CD4-positive, alpha-beta T cell treated with Interleukin-6 for 4 hours (primary cell): ENCODE measurements around the gene RGS11.

ENCODE experiments used
- DNase-seq: peaks from one replicate; pipeline ENCODE4 v3.0.0-alpha.2; 2020; ENCODE audit warnings: mixed read lengths

RGS11 gene

GRCh38 chr16:296276-296675 lies 20.5 kb upstream of the RGS11 start:
- no peak for DNase-seq

GRCh38 chr16:293043-293775 lies 17.5 kb upstream of the RGS11 start:
- DNase-seq: no peak

GRCh38 chr16:291539-291938 lies 15.8 kb upstream of the RGS11 start:
- DNase-seq: no peak

DNA sequence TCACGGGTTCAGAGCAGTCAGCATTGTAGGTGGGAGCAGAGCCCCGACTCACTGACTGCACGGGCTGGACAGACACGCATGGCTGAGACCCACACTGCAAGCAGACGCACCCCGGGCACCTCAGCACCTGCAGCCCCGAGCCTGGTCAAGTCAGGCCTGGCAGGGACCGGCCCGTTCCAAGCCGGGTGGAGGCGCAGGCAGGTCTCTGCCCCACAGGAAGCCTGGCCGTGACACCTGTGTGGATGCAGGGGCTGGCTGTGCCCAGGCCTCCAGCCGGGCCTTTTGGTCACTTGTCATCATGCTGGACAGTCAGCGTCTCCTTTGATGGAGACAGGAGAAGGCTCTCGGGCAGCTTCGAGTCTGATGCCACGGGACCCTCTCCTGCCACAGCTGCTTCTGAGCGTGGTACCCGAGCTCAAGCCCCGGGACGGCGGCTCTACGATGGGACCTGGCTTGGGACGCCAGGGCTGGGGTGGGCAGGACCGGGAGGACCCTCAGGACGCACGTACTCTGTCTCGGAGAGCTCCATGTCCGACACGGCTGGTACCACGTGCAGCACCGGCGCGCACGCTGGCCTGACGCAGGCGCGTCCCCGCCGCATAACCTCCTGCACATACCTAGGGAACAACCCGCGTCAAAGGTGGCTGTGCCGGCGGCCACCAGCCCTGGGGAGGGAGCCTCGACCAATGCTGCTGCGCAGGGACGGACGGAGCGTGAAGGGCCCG lies 15.1 kb upstream of the RGS11 start:
- DNase-seq: no peak

DNA sequence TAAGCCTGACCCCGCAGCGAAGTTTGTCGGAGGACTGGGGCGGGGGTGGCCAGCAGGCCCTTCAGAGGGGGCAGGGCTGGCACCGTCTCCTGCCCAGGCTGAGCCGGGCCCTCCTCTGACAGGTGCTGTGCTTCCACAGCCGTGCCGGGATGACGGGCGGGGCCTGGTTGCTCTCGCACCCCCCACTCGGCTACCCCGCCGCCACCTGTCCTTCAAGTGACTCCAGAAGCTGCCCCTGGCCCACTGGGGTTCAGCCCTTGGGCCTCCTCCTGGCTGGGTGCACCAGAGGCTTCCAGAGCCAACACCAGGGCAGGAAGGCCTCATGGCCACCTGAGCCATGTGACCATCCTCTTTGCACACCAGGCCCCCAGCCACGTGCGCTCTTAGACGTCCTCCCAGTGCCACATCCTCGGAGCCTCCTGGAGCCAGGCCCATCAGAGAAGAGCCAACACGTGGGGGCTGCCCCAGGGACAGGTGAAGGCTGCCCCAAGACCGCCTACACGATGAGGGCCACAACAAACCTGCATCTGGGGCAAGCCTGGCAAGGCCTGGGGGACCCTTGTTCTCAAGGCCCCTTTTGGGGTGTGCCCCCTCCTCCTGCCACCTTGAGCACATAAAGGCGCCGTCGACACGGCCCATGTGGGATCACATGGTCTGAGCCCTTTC lies 14.4 kb upstream of the RGS11 start:
- no peak for DNase-seq

DNA sequence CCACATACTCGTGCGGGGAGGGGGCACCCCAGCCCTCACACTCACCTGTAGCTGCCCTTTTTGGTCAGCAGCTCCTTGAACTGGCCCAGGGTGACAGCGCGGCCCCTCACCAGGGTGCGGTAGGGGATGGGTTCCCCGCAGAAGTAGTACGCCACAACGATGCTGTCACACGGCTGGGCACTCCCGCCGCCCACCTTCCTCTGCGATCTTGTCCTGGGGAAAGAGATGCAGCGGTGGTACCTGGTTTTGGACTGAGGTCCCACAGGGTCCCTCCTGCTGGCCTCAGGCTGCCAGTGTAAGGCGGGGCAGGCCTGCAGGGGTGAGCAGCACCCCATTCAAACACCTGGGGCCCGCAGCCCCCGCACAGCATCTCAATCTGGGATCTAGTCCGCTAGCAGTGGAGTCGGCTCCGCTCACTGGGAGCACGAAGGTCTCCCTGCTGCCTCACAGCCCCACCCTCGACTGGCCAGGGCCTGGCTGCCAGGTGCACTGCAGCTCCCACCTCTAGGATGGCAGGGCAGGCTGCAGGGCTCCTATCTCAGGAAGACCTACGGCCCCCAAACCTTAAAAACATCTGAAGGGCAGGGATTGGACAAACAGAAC lies 13.8 kb upstream of the RGS11 start:
- DNase-seq: no peak

GRCh38 chr16:287981-288920 lies 12.5 kb upstream of the RGS11 start:
- DNase-seq: no peak

DNA sequence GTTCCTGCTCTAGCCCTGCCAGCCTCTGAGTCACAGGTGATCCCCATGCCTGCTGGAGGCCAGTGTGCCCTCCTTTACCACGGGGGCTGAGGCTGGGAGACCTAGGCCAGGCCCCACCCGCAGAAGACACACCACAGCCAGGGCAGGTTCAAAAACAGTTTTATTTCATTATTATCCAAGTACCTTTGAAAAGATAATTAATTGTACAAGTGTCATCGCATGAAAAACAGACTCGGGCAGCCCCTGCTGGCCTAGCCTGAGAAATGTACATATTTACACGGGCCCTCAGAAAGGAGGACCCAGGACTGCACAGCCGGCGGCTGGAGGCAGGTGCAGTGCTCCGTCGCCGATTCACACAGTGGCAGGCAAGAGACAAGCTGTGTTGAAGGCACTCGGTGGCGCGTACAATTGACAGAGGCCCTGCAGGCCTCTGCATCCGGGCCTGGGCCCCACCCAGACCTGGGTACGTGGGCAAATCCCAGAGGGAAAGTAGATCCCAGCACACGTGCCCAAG lies 11.6 kb upstream of the RGS11 start:
- no peak for DNase-seq

- DNase-seq: no peak
Measured at GRCh38 chr16:286491-287297, 10.9 kb upstream of the RGS11 start.

DNA sequence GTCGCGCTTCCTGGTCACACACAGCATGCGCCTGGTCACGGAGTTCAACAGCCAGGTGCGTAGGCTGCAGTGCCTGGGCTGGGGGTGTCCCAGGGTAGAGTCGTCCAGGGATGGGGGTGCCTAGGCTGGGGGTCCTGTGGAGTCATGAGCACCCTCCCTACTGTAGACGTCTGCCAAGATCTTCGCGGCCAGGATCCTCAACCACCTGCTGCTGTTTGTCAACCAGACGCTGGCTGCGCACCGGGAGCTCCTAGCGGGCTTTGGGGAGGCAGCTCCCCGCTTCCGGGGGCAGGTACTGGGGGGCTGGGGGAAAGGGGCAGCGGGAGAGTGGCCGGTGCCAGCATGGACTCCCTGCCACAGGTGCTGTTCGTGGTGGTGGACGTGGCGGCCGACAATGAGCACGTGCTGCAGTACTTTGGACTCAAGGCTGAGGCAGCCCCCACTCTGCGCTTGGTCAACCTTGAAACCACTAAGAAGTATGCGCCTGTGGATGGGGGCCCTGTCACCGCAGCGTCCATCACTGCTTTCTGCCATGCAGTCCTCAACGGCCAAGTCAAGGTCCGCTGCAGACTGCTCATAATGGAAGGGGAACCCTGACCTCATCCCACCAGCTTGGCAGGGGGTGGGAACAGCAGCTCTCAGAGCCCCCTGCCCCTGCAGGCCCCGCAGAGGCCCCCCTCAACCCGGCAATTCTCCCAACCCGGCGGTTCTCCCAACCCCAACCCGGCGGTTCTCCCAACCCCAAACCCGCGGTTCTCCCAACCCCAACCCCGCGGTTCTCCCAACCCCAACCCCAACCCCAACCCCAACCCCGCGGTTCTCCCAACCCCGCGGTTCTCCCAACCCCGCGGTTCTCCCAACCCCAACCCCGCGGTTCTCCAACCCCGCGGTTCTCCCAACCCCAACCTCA lies 9.7 kb upstream of the RGS11 start:
- DNase-seq: no peak

- DNase-seq: no peak
Measured at GRCh38 chr16:284204-285120, 8.7 kb upstream of the RGS11 start.

DNA sequence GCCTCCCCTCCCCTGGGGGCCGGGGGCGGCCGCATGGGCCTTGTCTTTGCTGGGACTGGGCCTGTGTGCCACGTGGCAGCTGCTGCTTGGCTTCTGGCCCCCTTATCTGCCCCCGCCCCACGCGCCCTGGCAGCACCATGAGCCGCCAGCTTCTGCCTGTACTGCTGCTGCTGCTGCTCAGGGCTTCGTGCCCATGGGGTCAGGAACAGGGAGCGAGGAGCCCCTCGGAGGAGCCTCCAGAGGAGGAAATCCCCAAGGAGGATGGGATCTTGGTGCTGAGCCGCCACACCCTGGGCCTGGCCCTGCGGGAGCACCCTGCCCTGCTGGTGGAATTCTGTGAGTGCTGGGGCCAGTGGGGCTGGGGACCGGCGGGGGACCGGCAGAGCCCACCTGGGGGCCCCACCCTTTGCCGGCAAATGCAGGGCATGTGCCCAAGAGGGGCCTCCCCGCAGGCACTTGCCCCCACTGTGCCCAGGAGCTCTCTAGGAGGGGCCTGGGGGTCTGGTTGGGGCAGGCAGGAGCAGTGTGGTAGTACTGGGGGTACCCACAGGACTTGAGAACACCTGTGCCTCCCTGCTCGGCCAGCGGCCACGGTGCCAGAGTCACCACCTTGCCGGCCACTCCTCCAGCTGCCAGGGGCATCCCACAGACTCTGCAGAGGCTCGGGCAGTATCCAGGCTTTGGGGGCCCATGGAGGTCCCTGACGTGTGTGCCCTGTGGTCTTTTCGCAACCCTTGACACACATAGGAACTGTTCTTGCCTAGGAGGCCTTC lies 7.5 kb upstream of the RGS11 start, which contains the start of gene PDIA2:
TSS of gene PDIA2 (plus strand) at position 132 of the 773 bp plus-strand sequence. CDS start at position 138, 6 bp downstream.
- no peak for DNase-seq

DNA sequence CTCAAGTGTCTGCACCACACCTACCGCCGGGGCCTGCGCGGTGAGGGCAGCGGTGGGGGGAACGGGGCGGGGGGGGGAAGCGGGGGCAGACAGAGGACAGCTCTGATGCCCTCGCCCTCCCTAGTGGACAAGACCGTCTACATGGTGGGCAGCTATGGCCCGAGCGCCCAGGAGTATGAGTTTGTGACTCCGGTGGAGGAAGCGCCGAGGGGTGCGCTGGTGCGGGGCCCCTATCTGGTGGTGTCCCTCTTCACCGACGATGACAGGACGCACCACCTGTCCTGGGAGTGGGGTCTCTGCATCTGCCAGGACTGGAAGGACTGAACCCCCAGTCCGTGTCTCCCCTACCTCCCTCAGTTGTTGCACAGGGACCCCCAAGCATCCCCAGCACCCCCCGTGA lies 6.7 kb upstream of the RGS11 start:
- DNase-seq: no peak

- DNase-seq: no peak
Measured at GRCh38 chr16:281660-282255, 6.0 kb upstream of the RGS11 start.

DNA sequence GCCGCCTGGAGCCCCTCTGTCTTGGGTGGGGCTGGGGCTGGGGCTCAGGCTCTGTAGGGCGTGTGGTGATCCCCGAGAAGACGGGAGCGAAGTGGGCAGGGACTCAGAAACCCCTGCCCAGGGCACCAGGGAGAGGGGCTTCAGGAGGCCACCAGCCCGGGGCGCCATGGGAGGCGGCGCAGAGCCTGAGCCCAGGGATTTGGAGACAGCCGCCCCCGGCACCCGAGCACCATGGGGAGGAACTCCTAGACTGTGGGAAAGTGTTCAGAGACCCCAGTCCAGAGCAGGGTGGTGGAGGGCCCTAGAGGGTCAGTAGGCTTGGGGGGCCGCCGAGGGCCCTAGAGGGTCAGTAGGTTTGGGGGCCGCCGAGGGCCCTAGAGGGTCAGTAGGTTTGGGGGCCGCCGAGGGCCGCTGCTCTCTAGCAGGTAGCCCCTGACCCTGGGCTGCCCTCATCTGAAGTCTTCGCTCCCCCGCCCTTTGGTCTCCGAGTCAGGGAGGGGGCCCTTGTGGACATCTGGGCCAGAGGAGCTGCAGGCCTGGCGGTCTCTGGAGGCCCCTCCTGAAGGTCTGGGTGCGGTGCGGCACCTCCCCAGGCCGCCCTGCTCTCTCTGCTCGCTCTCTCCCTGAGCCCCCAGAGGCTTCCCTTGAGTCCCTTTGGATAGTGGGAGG lies 5.4 kb upstream of the RGS11 start:
- no peak for DNase-seq

DNA sequence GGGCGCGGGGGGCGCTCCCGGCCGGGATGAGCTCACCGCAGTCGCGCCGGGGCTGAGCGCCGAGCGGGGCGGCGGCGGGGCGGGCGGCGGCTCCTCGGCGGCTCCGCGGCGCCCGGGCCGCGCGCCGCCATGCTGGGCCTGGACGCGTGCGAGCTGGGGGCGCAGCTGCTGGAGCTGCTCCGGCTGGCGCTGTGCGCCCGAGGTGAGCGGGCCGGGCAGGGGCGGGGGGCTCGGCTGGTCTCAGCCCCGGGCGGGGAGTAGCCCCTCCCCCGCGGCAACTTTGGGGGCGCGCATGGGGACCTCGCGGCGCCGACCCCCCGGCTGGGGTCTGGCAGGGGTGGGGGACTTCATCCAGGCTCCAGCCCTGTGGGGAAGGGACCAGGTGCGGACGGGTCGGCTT lies 4.8 kb upstream of the RGS11 start, which contains the start of gene ARHGDIG:
TSS of gene ARHGDIG (plus strand) at position 40 of the 400 bp plus-strand sequence. CDS start at position 130, 90 bp downstream.
- DNase-seq: no peak

DNA sequence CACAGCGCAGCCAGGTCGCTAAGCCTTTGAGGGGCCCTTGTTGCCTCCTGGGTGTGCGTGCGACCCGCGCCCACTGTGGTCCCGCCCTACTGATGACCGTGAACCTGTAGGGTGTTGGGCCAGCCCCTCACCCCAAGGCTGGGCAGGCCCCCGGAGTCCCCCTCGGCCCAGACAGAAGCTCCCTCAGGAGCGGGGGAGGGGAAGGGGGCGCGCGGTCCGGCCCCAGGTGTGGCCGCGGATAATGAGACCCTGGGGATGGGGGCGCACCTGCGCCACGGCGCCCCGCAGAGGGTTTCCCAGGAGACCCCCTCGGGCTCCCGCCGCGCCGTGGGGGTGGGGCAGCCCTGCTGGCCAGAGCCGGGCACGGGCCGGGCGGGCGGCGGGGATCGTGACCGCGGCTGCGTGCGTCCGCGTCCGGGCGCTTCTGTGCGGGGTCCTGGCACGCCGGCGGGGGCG lies 4.3 kb upstream of the RGS11 start:
- DNase-seq: no peak
